HCT116 (cell line): ENCODE results near the gene LHX2.

Source experiments
- CEBPB ChIP-seq: IDR thresholded peaks from 2 replicates; pipeline ENCODE4 v1.6.1; 2012; ENCODE audit warnings: low read depth
- CTCF ChIP-seq, 3 experiments: fragments of 200-600 bp in 1 of 3; sonication (generic) in 1 of 3; IDR thresholded peaks in 2 of 3; conservative IDR thresholded peaks in 1 of 3; 2 replicates each; pipeline ENCODE4 v1.5.1; 2012 to 2017; ENCODE audit warnings: low read depth in 2 of 3, low read length in 2 of 3, antibody characterized with exemption in 1 of 3, borderline replicate concordance in 1 of 3, control low read depth in 1 of 3, mild to moderate bottlenecking in 1 of 3, mixed read lengths in 1 of 3, mixed run types in 1 of 3, moderate library complexity in 1 of 3; ENCODE audit not compliant: insufficient read depth in 1 of 3
- EGR1 ChIP-seq: IDR thresholded peaks from 2 replicates; pipeline ENCODE4 v1.6.1; 2012; ENCODE audit warnings: low read depth
- ELF1 ChIP-seq: IDR thresholded peaks from 2 replicates; pipeline ENCODE4 v1.6.1; 2012; ENCODE audit warnings: low read depth, borderline replicate concordance
- EZH2 ChIP-seq: fragments of 200-600 bp; sonication (generic); IDR thresholded peaks from 2 replicates; pipeline ENCODE4 v1.6.1; 2017; ENCODE audit warnings: antibody characterized with exemption, mixed run types
- FOSL1 ChIP-seq: IDR thresholded peaks from 2 replicates; pipeline ENCODE4 v1.6.1; 2012; ENCODE audit warnings: low read depth
- POLR2A ChIP-seq: IDR thresholded peaks from 2 replicates; pipeline ENCODE4 v1.7.0; 2011; ENCODE audit warnings: borderline replicate concordance; ENCODE audit not compliant: insufficient read depth, insufficient read length; ENCODE audit errors: extremely low read depth
- POLR2AphosphoS5 ChIP-seq: IDR thresholded peaks from 2 replicates; pipeline ENCODE4 v1.6.1; 2011; ENCODE audit warnings: mild to moderate bottlenecking, low read depth, low read length, moderate library complexity
- REST ChIP-seq: IDR thresholded peaks from 2 replicates; pipeline ENCODE4 v1.6.1; 2012; ENCODE audit warnings: low read depth
- SP1 ChIP-seq: IDR thresholded peaks from 2 replicates; pipeline ENCODE4 v1.6.1; 2012; ENCODE audit warnings: low read depth
- SRF ChIP-seq: IDR thresholded peaks from 2 replicates; pipeline ENCODE4 v1.6.1; 2012; ENCODE audit warnings: low read depth
- TCF7L2 ChIP-seq: IDR thresholded peaks from 2 replicates; pipeline ENCODE4 v1.7.0; 2011; ENCODE audit warnings: borderline replicate concordance, inconsistent platforms; ENCODE audit not compliant: insufficient read depth, insufficient read length; ENCODE audit errors: extremely low read depth
- ZFX ChIP-seq: fragments of 450-650 bp; IDR thresholded peaks from 2 replicates; pipeline ENCODE4 v1.6.1; 2017
- ZNF274 ChIP-seq: fragments of 200-500 bp; sonication (Bioruptor generic); IDR thresholded peaks from 2 replicates; pipeline ENCODE4 v1.6.1; 2014; ENCODE audit warnings: mild to moderate bottlenecking, low read depth, low read length, inconsistent platforms

GRCh38 chr9:124010665-124011321 is 775 bp upstream of the LHX2 start:
- TF ChIP-seq CTCF (IDR thresholded peaks at IDR 0.05 in 2 of 3, conservative IDR thresholded peaks at IDR 0.05 in 1 of 3; ENCODE audit: borderline replicate concordance in 1 of 3, insufficient read depth in 1 of 3, low read depth in 2 of 3, low read length in 2 of 3) (no peak), ELF1 (no peak), EZH2 (no peak), EGR1 (no peak), TCF7L2 (no peak), SRF (no peak), REST (no peak), ZNF274 (no peak), POLR2A (no peak), POLR2AphosphoS5 (no peak), FOSL1 (no peak), SP1 (no peak), CEBPB (no peak), ZFX (no peak)
